ENCODE results near the gene NEU3.
A peak's percentile ranks its signal among the peaks of the same experiment; 100 is the strongest.
"Not testable (repeated sequence)": the region's sequence is repeated elsewhere in the genome, so short reads cannot be mapped to it uniquely, and the experiment has no call there.

Gene NEU3

GRCh38 chr11:75011872-75012271, 23.1 kb downstream of the NEU3 start:
- in situ Hi-C loops (cut with MboI; ENCODE audit: low pct_unique_long_range_greater_than_20kb, low sequenced_read_pairs, unreplicated experiment), result loop anchor here (25.0 kb wide), 1 partner anchor 200 kb away; no protein-coding TSS in a partner anchor
- TF ChIP-seq, protein P1, sequence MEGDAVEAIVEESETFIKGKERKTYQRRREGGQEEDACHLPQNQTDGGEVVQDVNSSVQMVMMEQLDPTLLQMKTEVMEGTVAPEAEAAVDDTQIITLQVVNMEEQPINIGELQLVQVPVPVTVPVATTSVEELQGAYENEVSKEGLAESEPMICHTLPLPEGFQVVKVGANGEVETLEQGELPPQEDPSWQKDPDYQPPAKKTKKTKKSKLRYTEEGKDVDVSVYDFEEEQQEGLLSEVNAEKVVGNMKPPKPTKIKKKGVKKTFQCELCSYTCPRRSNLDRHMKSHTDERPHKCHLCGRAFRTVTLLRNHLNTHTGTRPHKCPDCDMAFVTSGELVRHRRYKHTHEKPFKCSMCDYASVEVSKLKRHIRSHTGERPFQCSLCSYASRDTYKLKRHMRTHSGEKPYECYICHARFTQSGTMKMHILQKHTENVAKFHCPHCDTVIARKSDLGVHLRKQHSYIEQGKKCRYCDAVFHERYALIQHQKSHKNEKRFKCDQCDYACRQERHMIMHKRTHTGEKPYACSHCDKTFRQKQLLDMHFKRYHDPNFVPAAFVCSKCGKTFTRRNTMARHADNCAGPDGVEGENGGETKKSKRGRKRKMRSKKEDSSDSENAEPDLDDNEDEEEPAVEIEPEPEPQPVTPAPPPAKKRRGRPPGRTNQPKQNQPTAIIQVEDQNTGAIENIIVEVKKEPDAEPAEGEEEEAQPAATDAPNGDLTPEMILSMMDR (IDR thresholded peaks at IDR 0.05; ENCODE audit: extremely low read depth, insufficient read depth, missing control alignments), result no peak
- DNase-seq (ENCODE audit: low spot score), result no peak

DNA sequence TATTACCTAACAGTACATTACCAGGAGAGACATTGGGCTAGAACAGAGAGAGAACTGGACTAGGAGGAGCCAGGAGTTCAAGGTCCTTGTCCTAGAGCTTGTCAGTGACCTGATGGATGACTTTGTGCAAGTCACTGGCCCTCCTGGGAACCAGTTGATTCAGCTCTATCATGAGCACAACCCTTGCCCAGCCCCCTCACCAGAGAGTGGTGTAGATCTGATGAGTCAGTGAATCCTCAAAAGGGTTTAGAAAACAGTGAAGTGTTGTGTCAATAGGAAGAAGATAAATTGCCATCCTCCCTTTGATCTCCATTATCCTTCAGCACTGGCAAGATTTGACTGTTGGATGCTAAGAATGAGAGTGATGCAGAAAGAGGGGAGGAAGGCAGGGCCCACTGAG, 24.3 kb downstream of the NEU3 start:
- in situ Hi-C loops (cut with MboI; ENCODE audit: low pct_unique_long_range_greater_than_20kb, low sequenced_read_pairs, unreplicated experiment), result loop anchor here (25.0 kb wide), 1 partner anchor 199 kb away; no protein-coding TSS in a partner anchor
- DNase-seq (ENCODE audit: low spot score), result no peak
- TF ChIP-seq, protein P1 (IDR thresholded peaks at IDR 0.05; ENCODE audit: extremely low read depth, insufficient read depth, missing control alignments), result no peak

- DNase-seq (ENCODE audit: low spot score), result no peak
- in situ Hi-C loops (cut with MboI; ENCODE audit: low pct_unique_long_range_greater_than_20kb, low sequenced_read_pairs, unreplicated experiment), result loop anchor here (25.0 kb wide), 1 partner anchor 198 kb away; no protein-coding TSS in a partner anchor
- TF ChIP-seq, protein P1 (IDR thresholded peaks at IDR 0.05; ENCODE audit: extremely low read depth, insufficient read depth, missing control alignments), result no peak
Observed at GRCh38 chr11:75014129-75014528, 25.4 kb downstream of the NEU3 start.

DNA sequence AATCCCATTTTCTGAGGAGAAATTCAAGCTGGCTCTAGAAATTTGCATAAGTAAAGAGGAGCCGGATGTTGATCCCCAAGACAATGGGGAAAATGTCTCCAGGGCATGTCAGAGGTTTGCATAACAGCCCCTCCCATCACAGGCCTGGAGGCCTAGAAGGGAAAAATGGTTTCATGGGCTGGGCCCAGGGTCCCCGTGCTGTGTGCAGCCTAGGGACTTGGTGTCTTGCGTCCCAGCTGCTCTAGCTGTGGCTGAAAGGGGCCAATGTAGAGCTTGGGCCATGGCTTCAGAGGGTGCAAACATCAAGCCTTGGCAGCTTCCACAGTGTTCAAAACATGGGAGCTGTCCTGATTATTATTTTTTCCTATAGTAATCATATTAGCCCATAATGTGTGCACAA, 30.5 kb downstream of the NEU3 start:
- DNase-seq (ENCODE audit: low spot score), result not testable (repeated sequence)
- in situ Hi-C loops (cut with MboI; ENCODE audit: low pct_unique_long_range_greater_than_20kb, low sequenced_read_pairs, unreplicated experiment), result loop anchor here (25.0 kb wide), 1 partner anchor 193 kb away; no protein-coding TSS in a partner anchor

- in situ Hi-C loops (cut with MboI; ENCODE audit: low pct_unique_long_range_greater_than_20kb, low sequenced_read_pairs, unreplicated experiment), result loop anchor here (25.0 kb wide), 1 partner anchor 192 kb away; no protein-coding TSS in a partner anchor
- DNase-seq (ENCODE audit: low spot score), result not testable (repeated sequence)
Observed at GRCh38 chr11:75020328-75020727, 31.6 kb downstream of the NEU3 start.

GRCh38 chr11:75022296-75022695, 33.6 kb downstream of the NEU3 start:
- in situ Hi-C loops (cut with MboI; ENCODE audit: low pct_unique_long_range_greater_than_20kb, low sequenced_read_pairs, unreplicated experiment), result loop anchor here (25.0 kb wide), 1 partner anchor 190 kb away; no protein-coding TSS in a partner anchor
- TF ChIP-seq, protein P1 (IDR thresholded peaks at IDR 0.05; ENCODE audit: extremely low read depth, insufficient read depth, missing control alignments), result no peak
- DNase-seq (ENCODE audit: low spot score), result no peak

DNA sequence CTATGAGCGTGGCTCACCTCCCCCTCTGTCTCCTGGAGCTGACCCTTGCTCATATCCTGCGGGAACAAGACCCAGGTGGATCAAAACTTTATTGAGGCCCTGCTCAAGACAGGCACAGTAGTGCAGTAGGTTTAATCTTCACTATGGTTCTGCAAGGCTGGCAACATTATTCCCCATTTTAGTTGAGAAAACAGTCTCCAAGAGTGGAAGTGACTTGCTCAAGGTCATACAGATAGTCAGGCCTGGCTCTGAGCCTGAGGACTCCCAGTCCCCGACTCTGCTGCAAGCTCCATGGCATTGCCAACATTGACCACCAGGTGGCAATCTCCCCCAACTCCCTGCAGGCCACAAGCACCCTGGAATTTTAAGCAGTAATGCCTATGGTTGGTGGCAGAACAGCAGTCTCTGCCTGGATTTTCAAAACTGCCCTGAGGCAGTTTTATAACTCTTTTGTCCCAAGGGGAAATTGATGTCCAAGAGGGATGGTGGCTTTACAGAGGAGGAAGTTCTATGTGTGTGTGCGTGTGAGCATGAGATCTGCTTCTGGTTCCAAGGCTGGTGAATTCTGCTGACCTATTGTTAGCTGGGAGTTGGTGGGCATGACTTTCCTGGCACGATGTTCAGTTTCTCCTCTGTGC, 34.1 kb downstream of the NEU3 start:
- peak; percentile 73 for DNase-seq (ENCODE audit: low spot score)
- TF ChIP-seq, protein P1 (IDR thresholded peaks at IDR 0.05; ENCODE audit: extremely low read depth, insufficient read depth, missing control alignments), result peak; percentile 96
- in situ Hi-C loops (cut with MboI; ENCODE audit: low pct_unique_long_range_greater_than_20kb, low sequenced_read_pairs, unreplicated experiment), result loop anchor here (25.0 kb wide), 1 partner anchor 189 kb away; no protein-coding TSS in a partner anchor
